Esophagus mucosa (tissue), 1 donor: Measurements from ENCODE around the gene P2RY11. TPM values are rescaled to one million over a fixed set of nuclear protein-coding genes. Genes with fewer than 3 reads are reported as not detected.

Experiments
- ATAC-seq: fragments of 200-7000 bp; cut with Tn5 transposase; one replicate; pipeline ENCODE4 v1.9.1; 2020
- total RNA-seq: library from RNA; stranded (reverse); gene quantifications from one replicate; pipeline ENCODE4 v1.2.4, GENCODE V29; 2023
- donor health status: DM: yes; HTN: yes; CAD: no.

The P2RY11 gene
- total RNA-seq, 1 donor from 2014 or later: 4.8 TPM

DNA sequence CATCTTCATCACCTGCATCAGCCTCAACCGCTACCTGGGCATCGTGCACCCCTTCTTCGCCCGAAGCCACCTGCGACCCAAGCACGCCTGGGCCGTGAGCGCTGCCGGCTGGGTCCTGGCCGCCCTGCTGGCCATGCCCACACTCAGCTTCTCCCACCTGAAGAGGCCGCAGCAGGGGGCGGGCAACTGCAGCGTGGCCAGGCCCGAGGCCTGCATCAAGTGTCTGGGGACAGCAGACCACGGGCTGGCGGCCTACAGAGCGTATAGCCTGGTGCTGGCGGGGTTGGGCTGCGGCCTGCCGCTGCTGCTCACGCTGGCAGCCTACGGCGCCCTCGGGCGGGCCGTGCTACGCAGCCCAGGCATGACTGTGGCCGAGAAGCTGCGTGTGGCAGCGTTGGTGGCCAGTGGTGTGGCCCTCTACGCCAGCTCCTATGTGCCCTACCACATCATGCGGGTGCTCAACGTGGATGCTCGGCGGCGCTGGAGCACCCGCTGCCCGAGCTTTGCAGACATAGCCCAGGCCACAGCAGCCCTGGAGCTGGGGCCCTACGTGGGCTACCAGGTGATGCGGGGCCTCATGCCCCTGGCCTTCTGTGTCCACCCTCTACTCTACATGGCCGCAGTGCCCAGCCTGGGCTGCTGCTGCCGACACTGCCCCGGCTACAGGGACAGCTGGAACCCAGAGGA, 2.6 kb downstream of the P2RY11 start:
- peak; percentile 41 for ATAC-seq

DNA sequence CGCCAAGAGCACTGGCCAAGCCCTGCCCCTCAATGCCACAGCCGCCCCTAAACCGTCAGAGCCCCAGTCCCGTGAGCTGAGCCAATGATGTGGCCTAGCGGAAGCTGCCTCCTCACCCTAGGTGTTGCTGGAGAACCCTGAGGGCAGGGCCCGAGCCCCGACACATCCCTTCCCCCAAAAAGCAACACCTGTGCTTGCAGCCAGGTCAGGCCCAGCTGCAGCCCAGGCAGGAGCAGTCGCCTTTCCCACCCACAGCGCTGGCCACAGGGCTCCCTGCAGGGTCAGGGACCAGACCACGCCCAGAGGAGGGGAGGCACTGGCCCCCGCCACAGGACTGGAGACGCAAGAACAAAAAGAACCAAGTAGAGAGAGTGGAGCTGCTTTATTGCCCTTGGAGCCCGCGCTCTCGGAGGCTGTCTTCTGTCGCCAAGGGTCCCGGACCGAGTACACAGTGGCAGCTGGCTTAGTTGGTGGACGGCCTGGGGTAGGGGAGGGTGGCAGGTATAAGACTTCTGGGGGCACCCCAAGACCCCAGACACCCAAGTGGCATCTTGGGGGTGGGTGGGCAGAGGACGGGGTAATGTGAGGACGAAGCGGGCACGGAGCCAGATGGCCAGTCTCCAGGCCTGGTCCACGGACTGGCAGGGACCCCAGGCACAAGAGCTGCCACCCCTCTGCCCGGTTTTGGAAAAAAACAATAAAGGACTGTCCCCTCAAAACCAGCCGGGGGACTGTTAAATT, 3.3 kb downstream of the P2RY11 start:
- peak; percentile 1 for ATAC-seq

DNA sequence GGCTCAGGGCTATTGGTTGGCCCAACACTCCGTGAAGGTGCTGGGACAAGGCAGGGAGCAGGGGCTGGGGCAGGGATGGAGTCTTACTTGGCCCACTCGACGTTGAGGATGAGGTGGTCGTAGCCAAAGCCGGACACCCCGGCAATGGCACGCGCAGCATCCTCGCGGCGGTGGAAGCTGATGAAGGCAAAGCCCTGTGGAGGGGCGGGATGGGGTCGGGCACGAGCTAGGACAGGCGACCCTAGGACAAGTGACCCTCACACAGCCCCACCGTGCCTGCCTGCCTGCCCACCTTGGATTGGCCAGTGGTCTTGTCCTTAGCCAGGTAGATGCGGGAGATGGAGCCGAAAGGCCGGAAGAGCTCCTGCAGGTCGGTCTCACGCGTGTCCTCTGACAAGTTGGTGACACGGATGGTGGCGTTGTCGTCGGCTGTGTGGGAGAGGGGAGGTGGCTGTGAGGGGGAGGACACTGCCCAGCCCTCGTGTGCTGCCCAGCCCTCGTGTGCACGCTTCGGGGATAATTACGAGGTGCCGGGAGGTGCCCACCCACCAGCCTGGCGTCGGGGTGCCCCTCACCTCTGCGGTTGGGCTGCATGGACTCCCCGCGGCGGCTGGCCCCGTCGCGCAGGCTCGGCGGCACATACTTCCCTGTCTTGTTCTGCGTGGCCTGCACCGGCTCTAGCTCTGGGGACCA, 4.0 kb downstream of the P2RY11 start:
- no peak for ATAC-seq

DNA sequence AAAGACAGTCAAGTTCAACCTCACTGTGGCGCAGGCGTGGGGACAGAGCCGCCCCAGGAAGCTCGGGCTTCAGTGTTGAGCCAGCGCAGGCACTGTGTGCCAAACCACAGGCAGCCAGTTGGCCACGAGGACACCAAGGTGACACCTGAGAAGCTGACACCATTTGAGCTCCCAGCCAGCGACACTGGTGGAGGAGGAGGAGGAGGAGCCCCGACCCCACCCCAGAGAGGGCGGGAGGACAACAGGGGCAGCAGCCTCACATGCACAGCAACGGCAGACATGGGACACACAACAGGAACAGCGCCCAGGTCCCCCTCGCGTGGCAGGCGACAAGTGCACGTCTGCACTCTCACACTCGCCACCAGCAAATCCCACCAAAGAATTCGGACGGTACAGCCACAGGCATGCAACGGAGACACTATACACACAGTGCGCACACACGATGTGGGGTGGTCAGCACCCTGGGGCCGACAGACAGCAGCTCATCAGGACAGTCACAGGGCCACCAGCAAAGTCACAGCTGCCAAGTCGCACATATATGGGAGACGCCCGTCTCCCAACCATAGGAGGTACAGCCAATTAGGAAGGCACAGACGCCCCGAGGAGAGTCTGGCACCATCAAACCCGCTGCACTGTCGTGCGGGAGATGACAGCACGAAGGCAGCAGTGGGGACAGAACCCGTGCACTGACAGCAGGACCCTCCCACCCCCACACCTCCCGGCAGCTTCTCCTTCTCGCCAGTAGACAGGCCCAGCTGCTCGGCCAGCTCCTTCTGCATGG, 4.8 kb downstream of the P2RY11 start:
- no peak for ATAC-seq

DNA sequence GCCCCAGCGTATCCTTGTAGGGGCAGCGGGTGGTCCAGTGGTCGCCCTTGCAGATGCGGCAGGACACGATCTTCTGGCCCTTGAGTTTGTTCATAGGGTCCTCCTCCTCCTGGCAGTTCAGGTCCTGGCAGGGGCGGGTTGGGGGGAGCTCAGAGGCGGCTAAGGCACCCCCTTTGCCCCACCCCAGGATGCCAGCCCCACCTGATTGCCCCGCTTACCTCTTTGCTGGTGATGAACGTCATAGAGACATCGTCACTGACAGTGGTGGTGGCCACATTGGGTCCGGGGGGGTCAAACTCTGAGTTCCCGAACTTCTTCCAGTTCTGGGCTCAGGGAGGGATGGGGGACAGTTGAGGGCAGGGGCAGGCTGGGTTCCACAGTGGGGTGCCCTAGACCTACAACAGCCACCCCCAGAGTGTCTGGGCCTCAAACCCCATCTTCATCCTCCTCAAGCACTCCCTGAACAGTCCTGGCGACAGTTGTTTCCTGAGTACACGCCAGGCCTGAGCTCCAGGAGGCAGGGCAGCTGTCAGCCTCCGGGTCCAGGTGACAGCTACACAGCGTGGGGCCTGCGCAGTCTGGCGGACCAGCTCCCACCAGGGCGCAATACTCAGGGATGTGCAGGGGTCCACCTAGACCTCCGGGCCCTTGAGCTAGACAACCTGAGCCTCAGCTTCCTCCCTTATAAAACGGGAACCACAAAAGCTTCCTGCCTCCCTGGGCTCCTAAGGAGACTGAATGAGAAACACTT, 5.5 kb downstream of the P2RY11 start:
- no peak for ATAC-seq

DNA sequence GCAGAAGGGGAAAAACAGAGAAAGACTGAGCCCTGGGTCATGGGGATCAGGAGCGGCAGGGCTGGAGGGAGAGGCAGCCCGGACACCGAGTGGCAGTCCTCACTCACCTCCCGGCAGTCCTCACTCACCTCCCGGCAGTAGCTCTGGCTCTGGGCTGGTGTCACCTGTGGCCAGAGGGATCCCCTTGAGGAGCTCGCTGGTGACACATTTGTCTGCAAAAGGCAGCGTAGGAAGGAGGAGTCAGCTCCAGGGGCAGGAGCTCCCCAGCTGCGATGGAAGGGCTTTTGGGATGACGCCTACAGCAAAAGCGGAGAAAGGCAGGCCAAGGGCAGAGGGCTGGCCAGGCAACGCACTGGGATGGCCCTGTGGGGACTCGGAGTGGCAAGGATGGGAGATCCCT, 7.5 kb downstream of the P2RY11 start:
- peak; percentile 2 for ATAC-seq

DNA sequence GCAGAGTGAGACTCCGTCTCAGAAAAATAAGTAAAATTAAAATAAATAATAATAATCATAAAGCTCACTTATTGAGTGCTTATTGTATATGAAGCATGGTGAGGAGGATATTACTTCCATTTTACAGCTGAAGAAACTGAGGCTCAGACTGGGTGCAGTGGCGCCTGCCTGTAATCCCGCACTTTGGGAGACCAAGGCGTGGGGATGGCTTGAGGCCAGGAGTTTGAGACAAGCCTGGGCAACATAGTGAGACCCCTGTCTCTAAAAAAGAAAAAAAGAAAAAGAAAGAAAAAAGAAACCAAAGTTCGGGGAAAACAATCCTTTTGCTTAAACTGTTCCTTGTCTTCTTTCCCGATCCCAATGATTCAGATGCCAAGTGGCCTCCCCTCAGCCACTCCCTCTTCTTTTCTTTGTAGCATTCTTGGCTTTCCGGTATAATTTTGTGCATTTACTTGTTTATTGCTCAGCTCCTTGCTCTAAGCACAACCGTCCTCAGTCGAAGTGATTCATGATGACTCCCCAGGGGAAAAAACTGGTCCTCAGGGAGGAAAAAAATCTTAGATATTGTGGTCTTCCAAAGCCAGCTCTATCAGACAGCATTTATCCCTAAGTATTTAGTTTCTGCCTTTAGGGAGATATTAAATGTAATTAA, 9.2 kb downstream of the P2RY11 start:
- ATAC-seq: peak; percentile 28

DNA sequence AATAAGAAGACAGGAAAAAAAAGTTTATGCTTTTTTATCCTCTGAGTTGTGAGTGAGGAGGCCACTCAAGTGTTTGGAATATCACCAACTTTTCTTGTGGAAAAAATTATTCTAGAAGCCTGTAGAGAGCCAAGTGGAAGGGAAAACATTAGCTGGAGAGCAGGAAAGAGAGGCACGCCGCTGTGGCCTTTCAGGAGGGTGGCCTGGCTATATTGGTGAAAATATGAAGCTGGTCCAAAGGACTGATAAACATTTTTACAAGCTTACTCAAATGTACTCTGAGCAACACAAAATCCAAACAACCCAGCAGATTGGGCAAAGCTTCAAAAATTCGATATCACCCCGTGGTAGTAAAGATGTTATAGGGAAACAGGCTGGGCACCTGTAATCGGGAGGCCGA, 10.6 kb downstream of the P2RY11 start:
- no peak for ATAC-seq

DNA sequence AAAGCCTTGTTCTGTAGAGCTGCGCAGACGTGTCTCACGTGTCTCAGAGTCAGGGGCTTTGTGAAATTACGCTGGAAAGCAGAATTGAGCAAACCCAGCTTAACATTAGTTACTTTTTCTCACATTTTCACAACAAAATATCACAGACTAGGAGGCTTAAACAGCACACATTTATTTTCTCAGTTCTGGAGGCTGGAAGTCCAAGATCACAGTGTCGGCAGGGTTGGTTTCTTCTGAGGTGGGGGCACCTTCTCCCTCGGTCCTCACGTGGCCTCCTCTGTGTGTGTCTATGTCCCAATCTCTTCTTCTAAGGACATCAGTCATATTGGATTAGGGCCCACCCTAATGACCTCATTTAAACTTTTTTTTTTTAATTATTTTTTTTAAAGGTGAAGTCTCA, 12.9 kb downstream of the P2RY11 start:
- ATAC-seq: no peak

DNA sequence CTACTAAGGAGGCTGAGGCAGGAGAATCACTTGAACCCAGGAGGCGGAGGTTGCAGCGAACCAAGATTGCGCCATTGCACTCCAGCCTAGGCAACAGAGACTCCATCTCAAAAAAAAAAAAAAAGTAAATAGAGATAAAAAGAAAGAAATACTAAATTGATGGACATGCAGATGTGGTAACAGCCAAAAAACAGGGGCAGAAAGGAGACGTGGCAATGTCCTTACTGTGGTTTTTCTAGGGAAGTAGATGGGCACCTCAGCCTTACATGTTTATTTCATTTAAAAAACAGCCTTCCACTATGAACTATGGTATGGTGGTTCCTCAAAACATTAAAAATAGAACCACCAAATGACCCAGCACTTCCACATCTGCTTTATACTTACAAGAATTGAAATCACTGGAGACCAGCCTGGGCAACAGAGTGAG, 14.7 kb downstream of the P2RY11 start:
- no peak for ATAC-seq

DNA sequence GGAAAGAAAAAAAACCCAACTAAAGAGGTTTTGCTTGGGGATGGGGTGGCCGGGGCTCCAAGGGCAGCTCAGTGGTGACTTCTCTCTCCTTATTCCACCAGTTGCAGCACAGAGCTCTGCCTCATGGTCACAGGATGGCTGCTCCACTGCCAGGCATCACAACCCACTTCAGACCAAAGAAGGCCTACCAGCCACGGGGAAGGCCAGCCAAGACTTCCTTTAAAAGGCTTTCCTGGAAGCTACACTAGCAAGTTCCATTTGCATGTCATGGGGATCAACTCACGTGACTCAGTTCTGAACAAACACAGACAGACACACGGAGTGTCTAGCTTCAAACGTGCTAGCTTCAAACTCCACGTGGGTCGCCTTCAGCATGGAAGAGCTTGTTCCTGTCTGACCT, 21.4 kb downstream of the P2RY11 start:
- ATAC-seq: peak; percentile 24

DNA sequence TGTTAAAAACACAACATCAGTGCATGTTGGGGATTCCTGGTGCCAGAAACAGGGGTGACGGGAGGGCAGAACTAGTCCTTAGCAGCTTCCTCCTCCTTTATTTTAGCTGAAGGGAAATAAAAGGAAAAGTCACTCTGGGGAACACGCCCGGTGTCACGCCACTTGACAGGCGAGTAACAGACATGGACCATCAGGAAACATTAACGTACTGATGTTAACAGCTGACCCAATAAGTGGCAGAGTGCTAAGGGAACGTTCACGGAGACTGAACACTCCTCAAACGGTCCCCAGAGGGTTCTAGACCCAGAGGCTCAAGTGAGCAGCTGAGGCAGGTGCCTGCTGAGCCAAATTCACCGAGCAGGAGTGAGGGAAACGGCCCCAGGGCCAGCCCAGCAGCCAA, 22.1 kb downstream of the P2RY11 start:
- no peak for ATAC-seq

DNA sequence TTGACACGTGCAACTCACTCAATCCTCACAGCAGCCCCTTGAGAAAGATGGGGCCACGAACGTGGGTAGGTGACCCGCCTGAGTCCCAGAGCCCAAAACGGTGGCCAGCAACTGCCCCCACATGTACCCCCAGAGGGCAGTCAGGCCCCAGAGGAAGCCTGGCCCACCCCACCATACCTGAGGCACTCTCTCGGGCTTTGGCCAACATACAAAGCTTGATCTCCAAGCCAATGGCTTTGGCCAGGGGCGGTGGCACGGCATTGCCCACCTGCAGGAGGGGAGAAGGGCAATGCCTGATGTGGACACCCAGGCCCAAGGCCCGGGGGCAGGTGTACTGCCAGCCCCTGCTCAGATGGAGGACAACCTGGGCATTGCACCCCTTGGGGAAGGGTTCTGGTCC, 22.5 kb downstream of the P2RY11 start:
- ATAC-seq: no peak

DNA sequence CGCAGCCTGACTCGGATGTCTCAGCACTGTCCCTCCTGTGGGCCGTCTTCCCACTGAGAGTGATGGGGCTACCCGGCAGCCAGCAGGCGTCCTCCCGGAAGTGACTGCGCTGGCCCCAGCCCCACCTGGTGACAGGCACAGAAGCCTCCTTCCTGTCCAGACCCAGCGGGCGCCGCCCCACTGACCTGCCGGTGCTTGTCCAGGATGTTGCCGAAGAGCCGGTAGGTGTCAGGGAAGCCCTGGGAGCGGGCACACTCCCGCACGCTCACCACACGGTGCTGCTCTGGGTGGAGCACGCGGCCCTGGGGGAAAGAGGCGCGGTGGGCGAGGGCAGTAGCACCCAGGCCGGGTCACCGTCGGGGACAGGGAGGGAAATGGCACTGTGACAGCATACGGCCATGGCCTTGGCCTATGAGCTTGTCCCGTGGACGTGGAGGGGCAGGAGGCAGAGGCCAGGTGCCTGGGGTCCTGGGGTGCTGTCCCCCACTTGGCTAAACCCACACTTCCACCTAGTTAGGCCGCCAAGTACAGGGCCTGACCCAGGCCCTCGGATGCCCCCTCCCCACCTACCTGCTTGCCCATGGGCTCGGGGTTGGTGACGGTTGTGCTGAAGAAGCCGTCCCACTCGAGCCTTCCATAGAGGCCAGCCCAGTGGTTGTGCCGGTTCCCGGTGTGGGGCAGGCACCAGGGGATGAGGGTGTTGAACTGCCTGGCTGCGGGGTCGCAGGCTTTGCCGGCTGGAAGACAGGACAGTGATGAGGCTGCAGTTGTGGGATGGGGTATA, 24.2 kb downstream of the P2RY11 start:
- peak; percentile 89 for ATAC-seq

DNA sequence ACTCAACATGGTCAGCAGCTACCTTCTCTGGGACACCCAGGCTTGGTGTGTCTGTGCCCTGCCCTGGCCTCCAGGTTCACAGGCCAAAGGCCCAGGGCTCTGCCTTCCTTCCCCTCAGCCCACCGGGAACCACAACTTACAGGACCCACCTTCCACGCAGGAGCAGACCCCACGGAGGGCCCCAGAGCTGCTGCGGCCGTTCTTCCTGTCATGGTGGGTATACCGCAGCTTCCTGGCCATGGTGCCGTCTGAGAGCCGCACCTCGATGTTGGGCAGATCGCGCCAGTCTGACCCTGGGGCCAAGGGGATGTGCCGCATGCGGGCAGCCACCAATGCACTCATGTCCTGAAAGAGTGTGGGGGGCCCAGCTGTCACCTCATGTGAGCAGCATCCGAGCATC, 25.4 kb downstream of the P2RY11 start:
- no peak for ATAC-seq

DNA sequence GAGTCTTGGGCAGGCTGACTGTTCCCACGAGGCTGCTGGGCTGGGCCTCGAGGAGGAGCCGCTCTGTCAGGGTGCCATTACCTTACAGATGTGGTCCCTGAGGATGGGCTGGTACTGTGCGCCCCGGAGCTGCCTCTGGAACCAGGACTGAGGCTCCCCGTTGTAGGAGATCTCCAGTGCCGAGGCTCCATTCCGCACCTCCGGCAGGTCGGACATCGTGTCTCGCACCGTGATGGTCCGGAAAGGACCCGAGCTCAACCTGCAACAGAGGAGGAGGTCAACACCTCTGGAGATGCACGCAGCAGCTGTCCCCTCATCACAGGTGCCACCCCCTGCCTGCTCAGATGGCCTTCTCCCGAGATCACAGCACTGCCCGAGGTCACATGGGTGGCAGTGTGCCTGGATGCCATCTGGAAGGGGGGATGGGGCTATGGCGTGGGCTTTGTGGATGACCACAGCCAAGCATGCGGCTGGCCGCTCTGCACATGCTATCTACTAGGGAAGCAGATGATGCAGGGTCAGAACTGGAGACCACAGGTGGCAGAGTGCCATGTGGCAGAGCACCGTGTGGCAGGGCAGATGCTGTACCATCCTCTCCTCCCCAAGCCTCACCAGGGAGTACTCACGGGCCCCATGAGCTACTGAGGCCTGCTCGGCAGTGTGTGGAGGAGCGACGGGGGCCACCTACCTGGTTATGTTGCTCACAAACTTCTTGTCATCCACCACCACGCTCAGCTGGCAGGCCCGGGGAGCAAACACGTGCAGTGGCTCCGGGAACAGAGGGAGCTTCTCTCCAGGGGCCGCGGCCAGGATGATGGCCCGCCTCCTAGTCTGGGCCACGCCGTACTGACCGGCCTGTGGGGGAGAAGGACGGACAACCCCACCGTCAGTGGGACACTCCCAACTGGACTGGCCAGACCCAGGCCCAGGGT, 26.5 kb downstream of the P2RY11 start:
- ATAC-seq: no peak

DNA sequence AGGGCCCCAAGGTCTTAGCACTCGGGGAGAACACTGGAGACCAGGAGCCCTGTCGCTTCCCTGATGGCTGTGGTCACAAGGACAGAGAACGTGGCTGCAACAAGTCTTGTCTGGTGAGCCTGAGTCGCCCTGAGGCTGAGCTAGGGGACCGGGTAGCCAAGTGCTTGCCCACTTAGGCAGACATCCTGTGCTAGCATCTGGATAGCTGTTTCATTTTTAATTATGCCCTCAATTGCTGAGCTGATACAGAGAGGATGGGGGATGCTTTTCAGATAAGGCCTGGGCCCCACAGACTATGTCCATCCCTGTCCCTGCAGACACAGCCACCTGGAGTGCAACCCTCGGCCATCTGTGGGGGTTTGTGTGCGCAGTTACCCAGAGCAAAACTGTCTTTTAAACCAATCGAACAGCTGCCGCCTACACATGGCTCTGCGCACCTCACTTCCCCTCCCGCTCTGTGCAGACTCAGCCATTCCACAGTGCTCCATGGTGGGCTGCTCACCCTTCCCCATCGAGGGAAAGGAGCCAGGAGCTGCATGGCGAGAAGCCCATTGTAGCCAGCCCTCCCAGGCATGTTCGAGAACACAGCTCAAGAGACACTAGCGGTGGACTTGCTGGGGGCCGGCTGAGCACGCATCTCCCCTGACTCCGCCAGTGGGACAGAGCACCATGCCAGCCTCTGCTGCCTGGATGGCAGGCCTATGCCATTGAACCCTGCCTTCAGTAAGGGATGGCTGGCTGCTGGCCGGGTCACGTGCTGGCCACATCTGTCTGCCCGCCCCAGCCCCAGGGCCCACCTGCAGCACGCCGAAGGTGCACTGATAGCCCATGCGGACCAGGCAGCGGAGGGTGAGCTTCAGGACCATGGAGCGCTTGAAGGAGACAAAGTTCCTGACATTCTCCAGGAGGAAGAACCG, 27.6 kb downstream of the P2RY11 start:
- no peak for ATAC-seq

DNA sequence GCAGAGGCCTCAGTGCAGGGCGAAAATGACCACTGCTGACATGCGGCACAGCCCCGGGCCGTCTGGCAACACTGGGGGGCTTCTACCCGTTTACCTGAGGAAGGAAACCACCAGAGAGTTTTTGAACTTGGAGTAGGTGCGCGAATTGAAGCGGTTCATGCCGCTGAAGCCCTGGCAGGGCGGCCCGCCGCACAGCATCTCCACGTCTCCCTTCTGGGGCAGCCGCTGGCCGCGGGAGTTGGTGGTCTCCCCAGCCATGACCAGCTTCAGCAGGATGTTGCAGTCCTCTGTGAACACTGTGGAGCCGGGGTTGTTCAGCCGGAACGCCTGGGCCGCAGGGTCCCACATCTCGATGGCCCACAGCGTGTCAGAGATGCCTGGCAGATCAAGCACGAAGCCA, 28.5 kb downstream of the P2RY11 start:
- no peak for ATAC-seq

DNA sequence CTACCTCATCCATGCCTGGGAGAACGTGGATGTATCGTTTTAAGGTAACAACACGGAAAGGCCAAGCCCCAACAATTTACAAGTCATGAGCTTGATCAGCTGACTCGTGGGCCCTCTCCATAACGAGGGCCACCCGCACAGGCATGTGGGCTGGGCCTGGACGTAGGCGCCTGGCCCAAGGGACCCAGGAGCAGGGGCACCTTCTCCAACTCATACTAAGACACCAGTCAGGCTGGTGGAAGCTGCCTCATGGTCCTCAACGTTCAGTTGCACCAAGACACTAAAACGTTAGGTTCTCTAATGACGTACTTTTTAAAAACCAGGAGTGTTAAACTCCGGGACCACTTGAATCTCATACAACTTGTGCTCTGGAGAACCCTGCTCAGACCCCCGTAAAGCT, 30.0 kb downstream of the P2RY11 start:
- ATAC-seq: no peak
